B cell (primary cell): ENCODE measurements around the gene DROSHA. TPM values are rescaled to one million over a fixed set of nuclear protein-coding genes. Genes with fewer than 3 reads are reported as not detected.

Experiments used
- ATAC-seq: fragments of 200-7000 bp; cut with Tn5 transposase; one replicate; pipeline ENCODE4 v1.10.0; 2021; ENCODE audit warnings: low read depth, mild to moderate bottlenecking, moderate number of reproducible peaks, moderate library complexity
- CTCF ChIA-PET: fragments of 350-600 bp; sonication (Branson Sonifier 250); formaldehyde crosslinking; loops from one replicate; lab custom pipeline; 2021; ENCODE audit warnings: antibody characterized with exemption, inconsistent platforms; lab: Charles Lee
- POLR2A ChIA-PET: fragments of 350-600 bp; sonication (Branson Sonifier 250); formaldehyde crosslinking; loops from one replicate; lab custom pipeline; 2021; ENCODE audit warnings: antibody characterized with exemption; lab: Charles Lee
- DNase-seq: peaks from one replicate; pipeline ENCODE4 v3.0.0; 2013
- H2AFZ ChIP-seq: 2 replicates; pipeline ENCODE4 v1.6.1; 2012; ENCODE audit warnings: mild to moderate bottlenecking, low read depth, low read length; ENCODE audit not compliant: insufficient read depth, poor library complexity, severe bottlenecking
- H3K27ac ChIP-seq, 2 donors: 1 replicate in 1 of 2; 2 replicates in 1 of 2; pipeline ENCODE4 v1.5.1; 2012 to 2013; ENCODE audit warnings: low read length in 2 of 2, mild to moderate bottlenecking in 2 of 2, moderate library complexity in 1 of 2
- H3K27me3 ChIP-seq, 4 experiments: fragments of 200-600 bp in 1 of 4; sonication (generic) in 1 of 4; replicated peaks in 1 of 4; 1 replicate in 2 of 4; 2 replicates in 2 of 4; pipeline versions ENCODE4 v1.6.1 to v1.7.0; 2013 to 2016; ENCODE audit warnings: low read length in 3 of 4, mild to moderate bottlenecking in 2 of 4, mixed read lengths in 1 of 4, moderate library complexity in 1 of 4; ENCODE audit not compliant: insufficient read depth in 4 of 4, control insufficient read depth in 3 of 4; ENCODE audit errors: control extremely low read depth in 1 of 4
- H3K36me3 ChIP-seq, 2 experiments: replicated peaks in 1 of 2; 1 replicate in 1 of 2; 2 replicates in 1 of 2; pipeline versions ENCODE4 v1.6.1 to v1.7.1; 2013; ENCODE audit warnings: low read length in 1 of 2; ENCODE audit not compliant: insufficient read depth in 2 of 2, control insufficient read depth in 1 of 2; ENCODE audit errors: control extremely low read depth in 1 of 2, extremely low read depth in 1 of 2
- H3K4me1 ChIP-seq, 2 donors: fragments of 200-600 bp in 1 of 2; sonication (generic) in 1 of 2; 1 replicate in 1 of 2; 2 replicates in 1 of 2; pipeline versions ENCODE4 v1.5.1 to v1.6.1; 2013 to 2017; ENCODE audit warnings: low read length in 2 of 2; ENCODE audit not compliant: control insufficient read depth in 2 of 2, insufficient read depth in 2 of 2
- H3K4me2 ChIP-seq: replicated peaks from 2 replicates; pipeline ENCODE3; 2012; ENCODE audit warnings: mild to moderate bottlenecking, low read depth, low read length; ENCODE audit not compliant: poor library complexity, severe bottlenecking
- H3K4me3 ChIP-seq, 5 experiments: fragments of 200-600 bp in 1 of 5; sonication (generic) in 1 of 5; 1 replicate in 3 of 5; 2 replicates in 2 of 5; pipeline versions ENCODE4 v1.5.1 to v1.7.0; 2011 to 2016; ENCODE audit warnings: low read length in 4 of 5, mild to moderate bottlenecking in 4 of 5, low read depth in 2 of 5, control low read depth in 1 of 5, moderate library complexity in 1 of 5; ENCODE audit not compliant: insufficient read depth in 1 of 5; ENCODE audit errors: control extremely low read depth in 1 of 5, extremely low read depth in 1 of 5
- H3K79me2 ChIP-seq: fragments of 200-600 bp; sonication (generic); one replicate; pipeline ENCODE4 v1.6.0; 2016; ENCODE audit warnings: low read length; ENCODE audit not compliant: control insufficient read depth, insufficient read depth
- H3K9ac ChIP-seq: fragments of 200-600 bp; sonication (generic); 2 replicates; pipeline ENCODE4 v1.6.1; 2017; ENCODE audit warnings: mild to moderate bottlenecking, low read length, moderate library complexity
- H3K9me3 ChIP-seq, 3 donors: one replicate each; pipeline versions ENCODE4 v1.6.1 to v1.7.1; 2013; ENCODE audit warnings: low read length in 2 of 3; ENCODE audit not compliant: control insufficient read depth in 2 of 3, insufficient read depth in 1 of 3; ENCODE audit errors: control extremely low read depth in 1 of 3
- H4K20me1 ChIP-seq: 2 replicates; pipeline ENCODE4 v1.6.0; 2012; ENCODE audit warnings: mild to moderate bottlenecking, low read length; ENCODE audit not compliant: insufficient read depth, control insufficient read depth, poor library complexity, severe bottlenecking
- H3K27ac Mint-ChIP-seq: one replicate; pipeline ENCODE4 v1.8.0; 2021; ENCODE audit warnings: mixed read lengths
- H3K27me3 Mint-ChIP-seq: one replicate; pipeline ENCODE4 v1.8.0; 2021; ENCODE audit warnings: mixed read lengths
- H3K4me1 Mint-ChIP-seq: one replicate; pipeline ENCODE4 v1.8.0; 2021; ENCODE audit warnings: mixed read lengths
- H3K4me3 Mint-ChIP-seq: one replicate; pipeline ENCODE4 v1.8.0; 2021; ENCODE audit warnings: mixed read lengths
- H3K9me3 Mint-ChIP-seq: one replicate; pipeline ENCODE4 v1.8.0; 2022; ENCODE audit warnings: mixed read lengths; ENCODE audit not compliant: insufficient read depth
- CTCF ChIP-seq: fragments of 200-600 bp; IDR thresholded peaks from one replicate; pipeline ENCODE4 v1.8.0; 2022; ENCODE audit warnings: antibody characterized with exemption, mild to moderate bottlenecking
- EZH2 ChIP-seq: IDR thresholded peaks from 2 replicates; pipeline ENCODE4 v1.6.1; 2012; ENCODE audit warnings: borderline replicate concordance, low read depth, mild to moderate bottlenecking, moderate library complexity, low read length; ENCODE audit not compliant: insufficient read depth, poor library complexity, severe bottlenecking
- WGBS: methylation state at CpG from one replicate; pipeline ENCODE4 v1.1.5; 2013; ENCODE audit warnings: missing lambda C conversion rate; ENCODE audit not compliant: insufficient coverage; 5-methylcytosine and 5-hydroxymethylcytosine counted together
- intact Hi-C: fragments of 100-400 bp; cut with micrococcal nuclease; formaldehyde crosslinking; loops from one replicate; pipeline ENCODE4 v1.10.0; 2022
- polyA plus RNA-seq: library from polyadenylated mRNA; depleted of rRNA; stranded (reverse); fragments of >200 nt; gene quantifications from 2 replicates; pipeline ENCODE4 v1.2.3, GENCODE V29; 2012
- total RNA-seq, 2 donors: library from RNA; stranded (reverse); fragments of 120-200 nt in 1 of 2; gene quantifications; 1 replicate in 1 of 2; 2 replicates in 1 of 2; pipeline versions ENCODE4 v1.2.3 to v1.2.4, GENCODE V29; 2013 to 2022

DROSHA gene
- total and polyA plus RNA-seq, 2 donors (not counting 1 experiment from before 2014, with no cell fraction given) = 31.2 to 62.4 TPM

GRCh38 chr5:31404325-31404724 lies 127.6 kb downstream of the DROSHA start:
- Histone ChIP-seq H3K27ac (no peak overlapping the region), H3K9ac (no peak overlapping the region), H3K4me1 (no peaks in the 10 kb centered on the region), H3K79me2 (no peaks in the 10 kb centered on the region), H3K36me3 (peaks cover 24 to 44% of the 10 kb centered on the region in 2 experiments), H3K9me3 (no peaks in the 10 kb centered on the region), H2AFZ (no peak overlapping the region), H3K4me2 (no peak overlapping the region), H3K27me3 (no peaks in the 10 kb centered on the region), H4K20me1 (no peaks in the 10 kb centered on the region), H3K4me3 (no peak overlapping the region)
- ChIA-PET POLR2A (no interaction called here), CTCF (no interaction called here)
- TF ChIP-seq CTCF (no peak), EZH2 (no peak)
- DNase-seq (no peak), ATAC-seq (no peak)
- WGBS = 100% methylated on average over 3 of the region's 3 CpGs
- Mint-ChIP-seq H3K27ac (no peak overlapping the region), H3K27me3 (no peaks in the 10 kb centered on the region), H3K4me3 (no peak overlapping the region), H3K9me3 (no peaks in the 10 kb centered on the region), H3K4me1 (no peaks in the 10 kb centered on the region)
- intact Hi-C loops = no loop called here

GRCh38 chr5:31401691-31402090 lies 130.2 kb downstream of the DROSHA start:
- Histone ChIP-seq H3K9me3 (no peaks in the 10 kb centered on the region), H3K4me1 (no peaks in the 10 kb centered on the region), H3K4me3 (no peak overlapping the region), H4K20me1 (no peaks in the 10 kb centered on the region), H3K9ac (no peak overlapping the region), H3K27me3 (no peaks in the 10 kb centered on the region), H3K36me3 (peaks cover 18 to 25% of the 10 kb centered on the region in 2 experiments), H3K4me2 (no peak overlapping the region), H3K27ac (no peak overlapping the region), H3K79me2 (no peaks in the 10 kb centered on the region), H2AFZ (no peak overlapping the region)
- Mint-ChIP-seq H3K4me3 (no peak overlapping the region), H3K9me3 (no peaks in the 10 kb centered on the region), H3K27me3 (no peaks in the 10 kb centered on the region), H3K4me1 (no peaks in the 10 kb centered on the region), H3K27ac (no peak overlapping the region)
- WGBS = no CpG with 5 or more reads among the region's 3 CpGs
- TF ChIP-seq CTCF = no peak
- no peak for TF ChIP-seq EZH2
- intact Hi-C loops = no loop called here
- ATAC-seq = no peak
- CTCF ChIA-PET = no interaction called here
- POLR2A ChIA-PET = no interaction called here
- no peak for DNase-seq
